Smooth muscle cell of the brain vasculature (primary cell): ENCODE data around the gene ZWINT.

Experiments
- DNase-seq: peaks from one replicate; pipeline ENCODE4 v3.0.0-alpha.2; 2012; ENCODE audit warnings: low read depth, low spot score

The ZWINT gene, protein sequence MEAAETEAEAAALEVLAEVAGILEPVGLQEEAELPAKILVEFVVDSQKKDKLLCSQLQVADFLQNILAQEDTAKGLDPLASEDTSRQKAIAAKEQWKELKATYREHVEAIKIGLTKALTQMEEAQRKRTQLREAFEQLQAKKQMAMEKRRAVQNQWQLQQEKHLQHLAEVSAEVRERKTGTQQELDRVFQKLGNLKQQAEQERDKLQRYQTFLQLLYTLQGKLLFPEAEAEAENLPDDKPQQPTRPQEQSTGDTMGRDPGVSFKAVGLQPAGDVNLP

GRCh38 chr10:56360967-56361612, at the start of gene ZWINT:
Gene ZWINT, minus strand, starts transcription at chr10:56361259. Its CDS starts 23 bp downstream, at chr10:56361236.
- peak; percentile 94 for DNase-seq

GRCh38 chr10:56383806-56384205, 22.7 kb upstream of the ZWINT start:
- no peak for DNase-seq

DNA sequence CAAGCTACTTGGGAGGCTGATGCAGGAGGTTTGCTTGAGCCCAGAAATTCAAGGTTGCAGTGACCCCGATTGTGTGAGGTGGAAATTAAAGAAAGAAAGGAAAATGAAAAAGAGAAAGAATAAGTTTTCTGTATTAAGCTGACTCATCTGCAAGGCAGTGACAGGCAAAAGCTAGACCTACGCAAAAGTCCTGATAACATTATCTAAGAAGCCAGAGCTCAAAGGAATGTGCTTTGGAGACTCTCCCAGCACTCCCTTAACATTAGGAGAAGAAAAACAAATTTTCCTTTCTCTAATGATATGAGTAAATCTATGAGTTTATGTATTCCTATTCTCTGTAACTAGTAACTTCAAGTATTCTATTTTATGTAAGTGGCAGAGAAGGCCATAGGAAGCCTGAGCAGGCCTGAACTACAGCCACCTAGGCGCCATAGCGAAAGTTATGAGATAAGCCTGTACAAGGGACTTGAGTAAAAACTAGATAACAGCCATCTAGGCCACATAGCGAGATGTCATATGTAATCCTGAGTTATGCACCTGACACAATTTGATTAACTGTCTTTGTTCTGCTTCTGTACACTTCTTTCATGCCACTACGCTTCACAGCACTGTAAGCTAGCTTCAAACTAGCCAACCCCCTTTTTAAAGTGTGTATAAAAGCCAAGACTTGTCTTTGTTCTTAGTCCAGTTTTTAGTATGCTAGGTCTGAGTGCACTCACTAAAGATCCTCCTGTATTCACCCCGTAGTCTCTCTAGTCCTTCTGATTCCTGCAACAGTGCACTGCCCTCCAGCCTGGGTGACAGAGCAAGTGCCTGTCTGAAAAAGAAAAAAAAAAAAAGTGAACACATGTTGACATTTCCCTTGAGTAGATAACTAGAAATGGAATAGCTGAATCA, 9.4 kb upstream of the ZWINT start:
- no peak for DNase-seq

DNA sequence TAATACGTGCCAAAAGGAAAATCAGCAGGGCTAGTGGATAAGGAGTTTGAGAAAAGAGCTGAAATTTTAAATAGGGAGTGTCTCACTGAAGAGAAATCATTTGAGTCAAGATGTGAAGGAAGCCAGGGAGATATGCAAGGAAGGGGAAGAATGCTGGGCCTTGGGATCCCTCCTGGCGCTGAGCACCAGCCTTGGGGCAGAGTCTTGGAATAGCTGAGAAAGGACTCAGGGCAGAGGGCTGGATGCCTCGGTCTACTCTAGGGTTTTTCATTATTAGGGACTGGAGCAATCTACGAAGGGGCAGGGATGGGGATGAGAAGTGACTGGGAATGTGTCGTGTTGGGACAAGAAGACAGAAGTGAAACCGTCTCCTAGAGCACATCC, 484 bp downstream of the ZWINT start:
- DNase-seq, result no peak

GRCh38 chr10:56359837-56360236, 1.2 kb downstream of the ZWINT start:
- DNase-seq, result no peak

DNA sequence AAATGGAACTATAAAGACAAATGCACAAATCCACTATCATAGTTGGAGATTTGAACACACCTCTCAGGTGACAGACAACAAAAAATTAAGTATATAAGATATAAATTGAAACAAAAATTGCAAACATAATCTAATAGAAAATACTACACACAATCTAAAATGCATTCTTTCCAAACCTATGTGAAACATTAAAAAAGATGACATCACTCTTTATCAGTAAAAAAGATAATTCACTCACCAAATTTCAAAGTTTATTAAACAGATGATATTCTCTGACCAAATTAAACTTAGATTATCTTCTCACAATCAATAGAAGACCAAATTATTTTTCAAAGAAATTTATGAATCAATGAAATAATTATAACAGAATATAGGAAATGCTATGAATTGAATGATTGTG, 4.0 kb downstream of the ZWINT start:
- no peak for DNase-seq

- no peak for DNase-seq
These were observed 9.0 kb downstream of the ZWINT start for GRCh38 chr10:56351909-56352630.

GRCh38 chr10:56349611-56350010, 11.4 kb downstream of the ZWINT start:
- no peak for DNase-seq

DNA sequence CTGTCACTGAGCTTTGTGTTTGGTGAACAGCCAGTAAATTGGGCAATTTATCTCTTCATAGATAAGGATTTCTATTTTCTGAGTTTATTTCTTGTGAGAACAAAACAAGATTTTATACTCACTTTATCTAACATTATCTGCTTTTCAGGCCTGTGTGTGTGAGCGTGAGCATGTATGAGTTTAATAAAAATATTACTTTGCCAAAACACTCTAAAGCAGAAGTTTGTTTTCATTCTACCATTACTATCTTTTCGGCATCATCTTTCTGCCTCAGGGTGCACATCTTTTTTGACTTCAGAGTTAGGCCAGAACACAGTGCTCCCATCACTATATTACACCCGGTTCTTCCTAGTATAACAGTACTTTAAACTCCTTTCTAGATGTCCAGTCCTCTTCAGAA, 13.0 kb downstream of the ZWINT start:
- DNase-seq, result no peak

- DNase-seq, result no peak
These were observed 14.1 kb downstream of the ZWINT start for GRCh38 chr10:56346845-56347415.

GRCh38 chr10:56341612-56342011, 19.4 kb downstream of the ZWINT start:
- no peak for DNase-seq

- DNase-seq, result no peak
These were observed 31.1 kb downstream of the ZWINT start for GRCh38 chr10:56329961-56330360.

- no peak for DNase-seq
These were observed 33.9 kb downstream of the ZWINT start for GRCh38 chr10:56327118-56327517.

- no peak for DNase-seq
These were observed 41.7 kb downstream of the ZWINT start for GRCh38 chr10:56319386-56319785.

- no peak for DNase-seq
These were observed 42.2 kb downstream of the ZWINT start for GRCh38 chr10:56318816-56319215.

GRCh38 chr10:56317603-56318002, 43.5 kb downstream of the ZWINT start:
- no peak for DNase-seq

DNA sequence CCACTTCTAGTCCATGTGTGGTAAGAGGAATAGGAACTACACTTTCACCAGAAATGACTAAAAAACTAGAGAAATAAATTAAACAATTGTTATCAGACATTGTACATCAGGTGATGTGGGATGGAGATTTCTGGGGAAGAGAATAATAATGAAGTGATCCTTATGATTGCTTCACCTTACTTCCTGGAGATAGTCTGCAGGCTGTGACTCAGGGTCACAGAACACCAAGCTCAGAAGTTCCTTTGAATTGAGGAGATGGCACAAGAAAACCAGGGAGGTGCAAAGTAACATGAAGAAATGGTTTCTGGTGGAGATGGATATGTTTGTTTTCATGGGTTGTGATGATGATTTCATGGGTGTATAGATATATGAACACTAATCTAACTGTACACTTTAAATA, 44.5 kb downstream of the ZWINT start:
- no peak for DNase-seq
